ENCODE results near the gene WIF1. TPM values are rescaled to one million over a fixed set of nuclear protein-coding genes. Genes with fewer than 3 reads are reported as not detected.

WIF1 gene
- total and polyA plus RNA-seq, 10 of the 15 experiments (the other 5 are each of a cell fraction or from before 2014, with no cell fraction given), result 0.04 to 0.05 (median 0.05) TPM; not detected in 7

DNA sequence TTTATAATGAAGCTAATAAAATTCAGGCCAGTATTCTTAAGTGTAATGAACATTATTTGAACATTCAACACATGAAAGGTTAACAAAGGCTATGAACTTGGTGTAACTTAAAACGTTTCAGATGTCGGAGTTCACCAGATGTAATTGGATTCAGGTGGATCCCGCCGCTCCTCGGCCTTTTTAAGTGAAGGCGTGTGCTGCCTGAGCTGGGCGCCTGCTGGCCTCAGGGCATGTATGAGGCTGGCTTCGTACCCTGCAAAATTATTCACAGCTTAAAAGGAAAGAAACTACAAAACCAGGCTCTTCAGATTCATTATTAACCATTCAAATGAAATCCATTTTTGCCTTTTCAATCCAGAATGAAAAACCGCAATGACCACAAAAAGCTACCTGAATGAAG is 69.9 kb downstream of the WIF1 start (continued):
- TF ChIP-seq, protein P1, sequence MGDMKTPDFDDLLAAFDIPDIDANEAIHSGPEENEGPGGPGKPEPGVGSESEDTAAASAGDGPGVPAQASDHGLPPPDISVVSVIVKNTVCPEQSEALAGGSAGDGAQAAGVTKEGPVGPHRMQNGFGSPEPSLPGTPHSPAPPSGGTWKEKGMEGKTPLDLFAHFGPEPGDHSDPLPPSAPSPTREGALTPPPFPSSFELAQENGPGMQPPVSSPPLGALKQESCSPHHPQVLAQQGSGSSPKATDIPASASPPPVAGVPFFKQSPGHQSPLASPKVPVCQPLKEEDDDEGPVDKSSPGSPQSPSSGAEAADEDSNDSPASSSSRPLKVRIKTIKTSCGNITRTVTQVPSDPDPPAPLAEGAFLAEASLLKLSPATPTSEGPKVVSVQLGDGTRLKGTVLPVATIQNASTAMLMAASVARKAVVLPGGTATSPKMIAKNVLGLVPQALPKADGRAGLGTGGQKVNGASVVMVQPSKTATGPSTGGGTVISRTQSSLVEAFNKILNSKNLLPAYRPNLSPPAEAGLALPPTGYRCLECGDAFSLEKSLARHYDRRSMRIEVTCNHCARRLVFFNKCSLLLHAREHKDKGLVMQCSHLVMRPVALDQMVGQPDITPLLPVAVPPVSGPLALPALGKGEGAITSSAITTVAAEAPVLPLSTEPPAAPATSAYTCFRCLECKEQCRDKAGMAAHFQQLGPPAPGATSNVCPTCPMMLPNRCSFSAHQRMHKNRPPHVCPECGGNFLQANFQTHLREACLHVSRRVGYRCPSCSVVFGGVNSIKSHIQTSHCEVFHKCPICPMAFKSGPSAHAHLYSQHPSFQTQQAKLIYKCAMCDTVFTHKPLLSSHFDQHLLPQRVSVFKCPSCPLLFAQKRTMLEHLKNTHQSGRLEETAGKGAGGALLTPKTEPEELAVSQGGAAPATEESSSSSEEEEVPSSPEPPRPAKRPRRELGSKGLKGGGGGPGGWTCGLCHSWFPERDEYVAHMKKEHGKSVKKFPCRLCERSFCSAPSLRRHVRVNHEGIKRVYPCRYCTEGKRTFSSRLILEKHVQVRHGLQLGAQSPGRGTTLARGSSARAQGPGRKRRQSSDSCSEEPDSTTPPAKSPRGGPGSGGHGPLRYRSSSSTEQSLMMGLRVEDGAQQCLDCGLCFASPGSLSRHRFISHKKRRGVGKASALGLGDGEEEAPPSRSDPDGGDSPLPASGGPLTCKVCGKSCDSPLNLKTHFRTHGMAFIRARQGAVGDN (IDR thresholded peaks at IDR 0.05), result no peak

DNA sequence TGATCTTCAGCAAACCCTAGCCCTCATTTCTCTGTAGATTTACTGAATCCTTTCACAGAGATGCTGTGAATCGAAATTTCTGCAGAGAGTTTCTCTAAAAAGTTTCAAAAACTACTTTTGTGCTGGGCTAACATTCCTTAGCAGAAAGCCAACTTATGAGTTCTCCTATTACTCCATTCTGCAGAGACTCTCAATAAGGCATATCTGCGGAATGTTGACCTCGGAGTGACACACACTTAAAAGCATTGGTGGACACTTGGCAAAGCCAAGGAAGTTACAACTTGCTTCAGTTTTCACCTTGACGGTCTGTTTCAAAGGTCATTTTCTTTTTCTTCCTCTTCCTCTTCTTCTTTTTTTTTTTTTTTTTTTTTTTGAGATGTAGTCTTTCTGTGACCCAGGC is 75.8 kb downstream of the WIF1 start:
- Histone ChIP-seq H3K4me1 (ENCODE audit: control insufficient read depth, insufficient read depth, low read length) (no peaks in the 10 kb centered on the region), H3K4me2 (ENCODE audit: control insufficient read depth, insufficient read depth) (no peak overlapping the region), H3K36me3 (ENCODE audit: control insufficient read depth in 2 of 2, insufficient read depth in 2 of 2, low read length in 1 of 2) (no peaks in the 10 kb centered on the region), H4K20me1 (ENCODE audit: control insufficient read depth, insufficient read depth) (no peaks in the 10 kb centered on the region), H3K9me3 (replicated peaks; ENCODE audit: control insufficient read depth, insufficient read depth, low read length) (no peaks in the 10 kb centered on the region), H3K4me3 (no peak overlapping the region), H3K9ac (ENCODE audit: control insufficient read depth, insufficient read depth, low read length) (no peak overlapping the region), H3K79me2 (ENCODE audit: control insufficient read depth, insufficient read depth, low read length) (no peaks in the 10 kb centered on the region), H2AFZ (ENCODE audit: control insufficient read depth, low read depth, low read length) (no peak overlapping the region), H3K27ac (ENCODE audit: control insufficient read depth, insufficient read depth) (no peak overlapping the region), H3K27me3 (replicated peaks in 1 of 2; ENCODE audit: control insufficient read depth in 2 of 2, insufficient read depth in 2 of 2, low read length in 1 of 2) (peaks cover 0 to 3% of the 10 kb centered on the region in 2 experiments; a peak in 2 of 4 replicates)
- intact Hi-C loops (cut with micrococcal nuclease; ENCODE audit: unreplicated experiment), result no loop called here
- DNase-seq (ENCODE audit: low read depth, low spot score), result no peak
- no peak for TF ChIP-seq ZNF274 (IDR thresholded peaks at IDR 0.05; ENCODE audit: insufficient read depth, insufficient read length)
- TF ChIP-seq, protein P2, sequence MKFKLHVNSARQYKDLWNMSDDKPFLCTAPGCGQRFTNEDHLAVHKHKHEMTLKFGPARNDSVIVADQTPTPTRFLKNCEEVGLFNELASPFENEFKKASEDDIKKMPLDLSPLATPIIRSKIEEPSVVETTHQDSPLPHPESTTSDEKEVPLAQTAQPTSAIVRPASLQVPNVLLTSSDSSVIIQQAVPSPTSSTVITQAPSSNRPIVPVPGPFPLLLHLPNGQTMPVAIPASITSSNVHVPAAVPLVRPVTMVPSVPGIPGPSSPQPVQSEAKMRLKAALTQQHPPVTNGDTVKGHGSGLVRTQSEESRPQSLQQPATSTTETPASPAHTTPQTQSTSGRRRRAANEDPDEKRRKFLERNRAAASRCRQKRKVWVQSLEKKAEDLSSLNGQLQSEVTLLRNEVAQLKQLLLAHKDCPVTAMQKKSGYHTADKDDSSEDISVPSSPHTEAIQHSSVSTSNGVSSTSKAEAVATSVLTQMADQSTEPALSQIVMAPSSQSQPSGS (IDR thresholded peaks at IDR 0.05; ENCODE audit: low read length), result no peak
- no peak for TF ChIP-seq YBX1 (IDR thresholded peaks at IDR 0.05)
- no peak for TF ChIP-seq BRCA1 (IDR thresholded peaks at IDR 0.05; ENCODE audit: low read depth, low read length)
- TF ChIP-seq HDGF (IDR thresholded peaks at IDR 0.05), result no peak
- TF ChIP-seq STAT1 (conservative IDR thresholded peaks at IDR 0.05), result no peak
- no peak for TF ChIP-seq DPF2 (IDR thresholded peaks at IDR 0.05)
- RAD21 ChIA-PET (ENCODE audit: unreplicated experiment), result no interaction called here
- SMC1A ChIA-PET (ENCODE audit: uncharacterized antibody, unreplicated experiment), result no interaction called here
- no TSS peak for BruUV-seq (replicated peaks)
- POLR2A ChIA-PET, result no interaction called here
- CTCF ChIA-PET, result no interaction called here
- in situ Hi-C loops (cut with MboI), result no loop called here
- WGBS (ENCODE audit: insufficient coverage, insufficient replicate concordance, low lambda C conversion rate, missing lambda C conversion rate), result 47% methylated on average over 4 of the region's 4 CpGs
- ATAC-seq, result no peak
- FAIRE-seq, result no peak
